Measurements from ENCODE around the gene EDA2R.

DNA sequence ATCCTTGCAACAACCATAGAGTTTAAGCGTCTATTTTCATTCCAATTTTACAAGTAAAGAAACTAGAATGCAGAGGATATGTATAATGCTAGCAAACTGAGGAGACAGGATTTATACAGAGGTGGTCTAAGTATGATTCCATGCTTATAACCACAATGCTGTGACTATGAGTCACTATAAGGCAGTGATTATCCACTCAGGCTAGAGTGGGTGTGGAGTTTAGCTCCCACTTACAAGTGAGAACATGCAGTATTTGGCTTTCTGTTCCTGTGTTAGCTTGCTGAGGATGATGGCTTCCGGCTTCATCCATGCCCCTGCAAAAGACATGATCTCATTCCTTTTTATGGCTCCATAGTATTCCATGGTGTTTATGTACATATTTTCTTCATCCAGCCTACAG is 41.6 kb upstream of the EDA2R start:
- TF ChIP-seq POLR2AphosphoS5 (IDR thresholded peaks at IDR 0.05; ENCODE audit: insufficient read depth in 1 of 2, low read depth in 1 of 2) (no peak), POLR2A (IDR thresholded peaks at IDR 0.05) (no peak)
- TF ChIP-seq, protein P1, sequence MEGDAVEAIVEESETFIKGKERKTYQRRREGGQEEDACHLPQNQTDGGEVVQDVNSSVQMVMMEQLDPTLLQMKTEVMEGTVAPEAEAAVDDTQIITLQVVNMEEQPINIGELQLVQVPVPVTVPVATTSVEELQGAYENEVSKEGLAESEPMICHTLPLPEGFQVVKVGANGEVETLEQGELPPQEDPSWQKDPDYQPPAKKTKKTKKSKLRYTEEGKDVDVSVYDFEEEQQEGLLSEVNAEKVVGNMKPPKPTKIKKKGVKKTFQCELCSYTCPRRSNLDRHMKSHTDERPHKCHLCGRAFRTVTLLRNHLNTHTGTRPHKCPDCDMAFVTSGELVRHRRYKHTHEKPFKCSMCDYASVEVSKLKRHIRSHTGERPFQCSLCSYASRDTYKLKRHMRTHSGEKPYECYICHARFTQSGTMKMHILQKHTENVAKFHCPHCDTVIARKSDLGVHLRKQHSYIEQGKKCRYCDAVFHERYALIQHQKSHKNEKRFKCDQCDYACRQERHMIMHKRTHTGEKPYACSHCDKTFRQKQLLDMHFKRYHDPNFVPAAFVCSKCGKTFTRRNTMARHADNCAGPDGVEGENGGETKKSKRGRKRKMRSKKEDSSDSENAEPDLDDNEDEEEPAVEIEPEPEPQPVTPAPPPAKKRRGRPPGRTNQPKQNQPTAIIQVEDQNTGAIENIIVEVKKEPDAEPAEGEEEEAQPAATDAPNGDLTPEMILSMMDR (IDR thresholded peaks at IDR 0.05) = no peak

All from vagina (tissue), 2 donors.